Measurements from ENCODE around the gene SP6. TPM values are rescaled to one million over a fixed set of nuclear protein-coding genes. Genes with fewer than 3 reads are reported as not detected.

The SP6 gene
- total RNA-seq, 2 experiments from 2014 or later, result 0.10 to 0.12 TPM

- Mint-ChIP-seq H3K4me3 (no peak overlapping the region), H3K27ac (no peak overlapping the region), H3K9me3 (no peaks in the 10 kb centered on the region), H3K27me3 (peaks cover 10% of the 10 kb centered on the region), H3K36me3 (no peaks in the 10 kb centered on the region), H3K4me1 (ENCODE audit: low read depth) (peaks cover 25% of the 10 kb centered on the region)
- no peak for DNase-seq
- ChIA-PET POLR2A (no interaction called here), CTCF (no interaction called here)
- intact Hi-C loops (cut with micrococcal nuclease), result no loop called here
These were observed 16.0 kb upstream of the SP6 start for GRCh38 chr17:47866941-47867340.

GRCh38 chr17:47864791-47865216 is 13.8 kb upstream of the SP6 start:
- DNase-seq, result peak; percentile 38
- no peak overlapping the region for H3K4me3 Mint-ChIP-seq
- ChIA-PET CTCF (interaction anchor here (1.2 to 2.7 kb wide), 5 partner anchors 15 to 25 kb away, joined by 6 to 15 read pairs (median 8); partner anchors contain the start of gene SCRN2), POLR2A (no interaction called here)
- intact Hi-C loops (cut with micrococcal nuclease), result no loop called here
- no peaks in the 10 kb centered on the region for H3K36me3 Mint-ChIP-seq
- no peaks in the 10 kb centered on the region for H3K9me3 Mint-ChIP-seq
- peaks cover 3% of the 10 kb centered on the region for H3K27me3 Mint-ChIP-seq
- H3K4me1 Mint-ChIP-seq (ENCODE audit: low read depth), result peaks cover 25% of the 10 kb centered on the region
- H3K27ac Mint-ChIP-seq, result no peak overlapping the region

DNA sequence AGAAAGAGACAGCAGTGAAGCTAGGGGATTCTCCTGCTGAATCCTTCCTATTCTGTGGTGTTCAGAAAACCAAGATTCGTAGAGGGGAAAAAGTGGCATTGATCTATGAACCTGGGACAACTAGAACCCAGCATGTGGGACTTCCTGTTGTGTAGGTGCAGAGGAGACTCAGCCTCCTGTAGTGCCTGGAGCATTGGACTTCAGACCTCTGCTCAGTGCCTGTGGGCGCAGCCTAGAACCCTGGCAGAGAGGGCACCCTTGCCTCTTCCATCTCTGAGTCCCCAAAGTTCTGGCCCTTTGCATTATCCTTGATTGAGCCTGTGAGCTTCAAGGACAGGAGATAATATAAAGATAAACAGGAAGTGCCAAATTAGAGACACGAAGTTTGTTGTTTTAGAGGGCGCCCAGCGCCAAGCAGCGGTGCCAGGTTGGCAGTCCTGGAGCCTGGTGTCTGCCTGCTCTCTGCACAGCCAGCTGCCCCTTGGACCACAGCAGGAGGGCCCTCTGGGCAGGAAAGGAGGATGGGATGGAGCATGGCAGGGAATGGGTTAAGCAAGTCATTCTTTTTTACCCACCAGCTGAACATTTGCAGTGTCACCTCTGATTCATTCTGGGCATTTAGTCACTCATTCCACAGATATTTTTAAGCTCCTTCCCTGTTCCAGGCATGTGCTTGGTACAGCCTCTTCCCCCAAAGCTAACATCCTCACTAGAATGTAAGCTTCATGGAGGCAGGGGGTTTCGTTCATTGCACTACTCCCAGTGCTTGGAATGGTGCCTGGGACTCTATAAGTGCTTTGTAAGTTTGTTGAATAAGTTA is 11.9 kb upstream of the SP6 start:
- POLR2A ChIA-PET, result no interaction called here
- no peaks in the 10 kb centered on the region for H3K9me3 Mint-ChIP-seq

GRCh38 chr17:47860386-47860785 is 9.4 kb upstream of the SP6 start:
- ChIA-PET CTCF (interaction anchor here (0.6 to 1.2 kb wide), 5 partner anchors 14 to 108 kb away, joined by 3 to 5 read pairs (median 3); partner anchors contain the start of gene SCRN2), POLR2A (no interaction called here)
- Mint-ChIP-seq H3K36me3 (no peaks in the 10 kb centered on the region), H3K9me3 (no peaks in the 10 kb centered on the region), H3K4me1 (ENCODE audit: low read depth) (peaks cover 23% of the 10 kb centered on the region), H3K27me3 (peaks cover 4% of the 10 kb centered on the region), H3K4me3 (no peak overlapping the region), H3K27ac (no peak overlapping the region)
- no peak for DNase-seq
- intact Hi-C loops (cut with micrococcal nuclease), result no loop called here

More for the DNA sequence above, 11.9 kb upstream of the SP6 start:
- intact Hi-C loops (cut with micrococcal nuclease), result no loop called here
- no peak for DNase-seq
- H3K36me3 Mint-ChIP-seq, result no peaks in the 10 kb centered on the region
- no peak overlapping the region for H3K4me3 Mint-ChIP-seq
- H3K27me3 Mint-ChIP-seq, result peaks cover 4% of the 10 kb centered on the region
- no peak overlapping the region for H3K27ac Mint-ChIP-seq
- CTCF ChIA-PET, result interaction anchor here (0.9 to 1.4 kb wide), 4 partner anchors 16 to 26 kb away, joined by 3 to 5 read pairs (median 4); partner anchors contain the start of gene SCRN2
- H3K4me1 Mint-ChIP-seq (ENCODE audit: low read depth), result peaks cover 25% of the 10 kb centered on the region

GRCh38 chr17:47857551-47858455 is 6.8 kb upstream of the SP6 start:
- Mint-ChIP-seq H3K27ac (no peak overlapping the region), H3K4me1 (ENCODE audit: low read depth) (peaks cover 4% of the 10 kb centered on the region), H3K9me3 (no peaks in the 10 kb centered on the region), H3K4me3 (no peak overlapping the region), H3K36me3 (no peaks in the 10 kb centered on the region), H3K27me3 (peaks cover 25% of the 10 kb centered on the region)
- intact Hi-C loops (cut with micrococcal nuclease), result no loop called here
- POLR2A ChIA-PET, result no interaction called here
- CTCF ChIA-PET, result interaction anchor here (0.6 to 10.0 kb wide), 2 partner anchors 14 to 32 kb away, joined by 3 to 99 read pairs; partner anchors contain the start of gene SCRN2
- no peak for DNase-seq

GRCh38 chr17:47856830-47857229 is 5.9 kb upstream of the SP6 start:
- intact Hi-C loops (cut with micrococcal nuclease), result no loop called here
- no peak overlapping the region for H3K4me3 Mint-ChIP-seq
- no peaks in the 10 kb centered on the region for H3K9me3 Mint-ChIP-seq
- no peak for DNase-seq
- CTCF ChIA-PET, result interaction anchor here (0.8 to 10.0 kb wide), 2 partner anchors 13 to 33 kb away, joined by 3 to 99 read pairs; partner anchors contain the start of gene SCRN2
- no peaks in the 10 kb centered on the region for H3K36me3 Mint-ChIP-seq
- peaks cover 8% of the 10 kb centered on the region for H3K4me1 Mint-ChIP-seq (ENCODE audit: low read depth)
- POLR2A ChIA-PET, result no interaction called here
- no peak overlapping the region for H3K27ac Mint-ChIP-seq
- H3K27me3 Mint-ChIP-seq, result peaks cover 35% of the 10 kb centered on the region

GRCh38 chr17:47855737-47856136 is 4.8 kb upstream of the SP6 start:
- ChIA-PET POLR2A (no interaction called here), CTCF (interaction anchor here (0.6 to 10.0 kb wide), 3 partner anchors 12 to 34 kb away, joined by 3 to 99 read pairs (median 5); partner anchors contain the start of gene SCRN2)
- Mint-ChIP-seq H3K4me1 (ENCODE audit: low read depth) (peaks cover 10% of the 10 kb centered on the region), H3K9me3 (no peaks in the 10 kb centered on the region), H3K36me3 (no peaks in the 10 kb centered on the region), H3K27ac (no peak overlapping the region), H3K27me3 (peaks cover 37% of the 10 kb centered on the region), H3K4me3 (no peak overlapping the region)
- intact Hi-C loops (cut with micrococcal nuclease), result no loop called here
- no peak for DNase-seq

- no peak overlapping the region for H3K27ac Mint-ChIP-seq
- no peak overlapping the region for H3K4me3 Mint-ChIP-seq
- DNase-seq, result no peak
- H3K9me3 Mint-ChIP-seq, result no peaks in the 10 kb centered on the region
- peaks cover 16% of the 10 kb centered on the region for H3K4me1 Mint-ChIP-seq (ENCODE audit: low read depth)
- intact Hi-C loops (cut with micrococcal nuclease), result no loop called here
- ChIA-PET POLR2A (no interaction called here), CTCF (interaction anchor here (1.1 to 10.0 kb wide), 2 partner anchors 9 to 37 kb away, joined by 4 to 99 read pairs; partner anchors contain the start of gene SCRN2)
- peaks cover 53% of the 10 kb centered on the region for H3K27me3 Mint-ChIP-seq
- no peaks in the 10 kb centered on the region for H3K36me3 Mint-ChIP-seq
These were observed 2.7 kb upstream of the SP6 start for GRCh38 chr17:47853616-47854015.

- no peaks in the 10 kb centered on the region for H3K36me3 Mint-ChIP-seq
- no peak overlapping the region for H3K4me3 Mint-ChIP-seq
- no peak for DNase-seq
- CTCF ChIA-PET, result interaction anchor here (1.1 to 18.4 kb wide), 3 partner anchors 8 to 38 kb away, joined by 4 to 672 read pairs (median 99); partner anchors contain the start of genes SCRN2 and SP2
- H3K4me1 Mint-ChIP-seq (ENCODE audit: low read depth), result peaks cover 17% of the 10 kb centered on the region
- H3K27me3 Mint-ChIP-seq, result peaks cover 59% of the 10 kb centered on the region
- POLR2A ChIA-PET, result no interaction called here
- intact Hi-C loops (cut with micrococcal nuclease), result no loop called here
- H3K27ac Mint-ChIP-seq, result peak overlapping the region; percentile 16
- H3K9me3 Mint-ChIP-seq, result no peaks in the 10 kb centered on the region
These were observed 1.4 kb upstream of the SP6 start for GRCh38 chr17:47852113-47852949.

DNA sequence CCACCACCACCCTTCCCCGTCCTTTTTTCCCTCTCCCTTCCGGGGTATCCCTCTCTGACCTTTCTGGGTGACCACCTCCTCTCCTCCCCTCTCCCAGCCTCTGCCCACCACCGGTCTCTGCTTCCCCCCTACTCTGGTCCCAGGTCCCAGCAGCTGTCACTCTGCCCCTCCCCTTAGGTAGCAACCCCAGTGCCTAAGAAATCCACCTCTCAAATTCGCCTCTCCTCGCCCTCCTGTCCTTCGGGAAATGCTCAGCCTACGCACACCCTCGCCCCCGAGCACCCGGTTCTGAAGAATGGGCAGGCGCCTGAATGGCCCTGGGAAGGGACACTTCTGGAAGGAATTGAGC is 775 bp upstream of the SP6 start:
- CTCF ChIA-PET, result interaction anchor here (10.0 to 18.4 kb wide), 2 partner anchors 8 to 37 kb away, joined by 99 to 672 read pairs; partner anchors contain the start of genes SCRN2 and SP2
- intact Hi-C loops (cut with micrococcal nuclease), result no loop called here
- H3K27me3 Mint-ChIP-seq, result peaks cover 64% of the 10 kb centered on the region
- H3K36me3 Mint-ChIP-seq, result no peaks in the 10 kb centered on the region
- H3K27ac Mint-ChIP-seq, result no peak overlapping the region
- peaks cover 23% of the 10 kb centered on the region for H3K4me1 Mint-ChIP-seq (ENCODE audit: low read depth)
- DNase-seq, result no peak
- H3K4me3 Mint-ChIP-seq, result no peak overlapping the region
- H3K9me3 Mint-ChIP-seq, result no peaks in the 10 kb centered on the region
- POLR2A ChIA-PET, result no interaction called here

DNA sequence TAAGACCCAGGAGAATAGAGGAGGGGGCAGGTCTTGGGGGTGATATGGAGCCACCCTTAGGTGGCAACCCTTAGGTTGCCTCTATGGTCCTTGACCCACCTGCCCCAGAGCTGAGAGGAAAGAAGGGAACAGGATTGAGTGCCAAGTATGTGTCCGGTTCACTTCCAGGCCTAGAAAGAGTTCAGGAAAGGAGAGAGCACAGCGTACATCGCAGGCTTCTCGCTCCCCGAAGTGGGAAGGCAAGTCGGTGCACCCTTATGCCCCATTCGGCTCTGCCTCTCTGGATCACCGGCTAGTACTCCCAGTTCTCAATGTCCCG is 631 bp downstream of the SP6 start:
- CTCF ChIA-PET, result interaction anchor here (0.8 to 18.4 kb wide), 5 partner anchors 6 to 100 kb away, joined by 3 to 672 read pairs (median 3); partner anchors contain the start of genes SCRN2 and SP2
- H3K36me3 Mint-ChIP-seq, result no peaks in the 10 kb centered on the region
- intact Hi-C loops (cut with micrococcal nuclease), result no loop called here

More for the DNA sequence above, 631 bp downstream of the SP6 start:
- DNase-seq, result no peak
- H3K4me1 Mint-ChIP-seq (ENCODE audit: low read depth), result peaks cover 23% of the 10 kb centered on the region
- H3K27ac Mint-ChIP-seq, result no peak overlapping the region
- peaks cover 74% of the 10 kb centered on the region for H3K27me3 Mint-ChIP-seq
- H3K9me3 Mint-ChIP-seq, result no peaks in the 10 kb centered on the region
- peak overlapping the region; percentile 3 for H3K4me3 Mint-ChIP-seq
- POLR2A ChIA-PET, result interaction anchor here (1.0 kb wide), 1 partner anchor 45 kb away, joined by 3 read pairs; the partner anchor contains the start of gene SP2

Measured in activated CD4-positive, alpha-beta memory T cell treated with anti-CD3 and anti-CD28 coated beads for 36 hours (primary cell).